ENCODE results near the gene FOXL2NB. TPM values are rescaled to one million over a fixed set of nuclear protein-coding genes. Genes with fewer than 3 reads are reported as not detected.

FOXL2NB gene
- total and polyA plus RNA-seq, 2 of the 13 experiments (the other 11 are each of a cell fraction or from before 2014, with no cell fraction given) = not detected

- TF ChIP-seq SNAPC5 (CRISPR knock-in tag; IDR thresholded peaks at IDR 0.05; ENCODE audit: borderline replicate concordance) = peak; percentile 61; the same call in 1 of the 2 replicates
- TF ChIP-seq ZC3H13 (CRISPR knock-in tag; IDR thresholded peaks at IDR 0.05) = no peak
- TF ChIP-seq ZMAT3 (CRISPR knock-in tag; conservative IDR thresholded peaks at IDR 0.05) = no peak; the same call in 1 of the 2 replicates
- TF ChIP-seq ZNF296 (CRISPR knock-in tag; conservative IDR thresholded peaks at IDR 0.05) = 0 out of 2 replicates have a peak, but pooled peaks have one; percentile 54
- TF ChIP-seq BRF2 (CRISPR knock-in tag; IDR thresholded peaks at IDR 0.05) = no peak
- TF ChIP-seq GMEB2 (CRISPR knock-in tag; IDR thresholded peaks at IDR 0.05; ENCODE audit: low read depth) = no peak
- TF ChIP-seq ZNF276 (CRISPR knock-in tag; IDR thresholded peaks at IDR 0.05; ENCODE audit: low read depth) = 0 out of 2 replicates have a peak, but pooled peaks have one; percentile 24
- TF ChIP-seq MIER2 (CRISPR knock-in tag; IDR thresholded peaks at IDR 0.05) = no peak
- TF ChIP-seq NCOR1 (IDR thresholded peaks at IDR 0.05; ENCODE audit: borderline replicate concordance, low read length) = no peak
- TF ChIP-seq SYNCRIP (IDR thresholded peaks at IDR 0.05; ENCODE audit: insufficient read depth, low read depth, low read length) = no peak
- peak; percentile 48; the same call in 1 of the 2 replicates for TF ChIP-seq RXRA (CRISPR knock-in tag; IDR thresholded peaks at IDR 0.05)
- TF ChIP-seq LRRFIP1 (CRISPR knock-in tag; conservative IDR thresholded peaks at IDR 0.05) = no peak
- TF ChIP-seq ZNF768 (CRISPR knock-in tag; IDR thresholded peaks at IDR 0.05) = no peak
- no peak for TF ChIP-seq PHB2 (IDR thresholded peaks at IDR 0.05; ENCODE audit: partially characterized antibody)
- no peak for TF ChIP-seq NR1H2 (CRISPR knock-in tag; IDR thresholded peaks at IDR 0.05; ENCODE audit: borderline replicate concordance, low read depth)
- peak; percentile 21; the same call in 1 of the 2 replicates for TF ChIP-seq ZNF710 (CRISPR knock-in tag; IDR thresholded peaks at IDR 0.05; ENCODE audit: borderline replicate concordance)
These were observed 31.2 kb upstream of the FOXL2NB start (continued) for GRCh38 chr3:138915503-138916498.

Data from HepG2 (cell line).